SKM-1 (cell line): ENCODE measurements around the gene KCNMA1.

Experiments
- DNase-seq: peaks from one replicate; lab custom pipeline; 2025; ENCODE audit not compliant: unreplicated experiment; lab: John Stamatoyannopoulos, UW

KCNMA1 gene

DNA sequence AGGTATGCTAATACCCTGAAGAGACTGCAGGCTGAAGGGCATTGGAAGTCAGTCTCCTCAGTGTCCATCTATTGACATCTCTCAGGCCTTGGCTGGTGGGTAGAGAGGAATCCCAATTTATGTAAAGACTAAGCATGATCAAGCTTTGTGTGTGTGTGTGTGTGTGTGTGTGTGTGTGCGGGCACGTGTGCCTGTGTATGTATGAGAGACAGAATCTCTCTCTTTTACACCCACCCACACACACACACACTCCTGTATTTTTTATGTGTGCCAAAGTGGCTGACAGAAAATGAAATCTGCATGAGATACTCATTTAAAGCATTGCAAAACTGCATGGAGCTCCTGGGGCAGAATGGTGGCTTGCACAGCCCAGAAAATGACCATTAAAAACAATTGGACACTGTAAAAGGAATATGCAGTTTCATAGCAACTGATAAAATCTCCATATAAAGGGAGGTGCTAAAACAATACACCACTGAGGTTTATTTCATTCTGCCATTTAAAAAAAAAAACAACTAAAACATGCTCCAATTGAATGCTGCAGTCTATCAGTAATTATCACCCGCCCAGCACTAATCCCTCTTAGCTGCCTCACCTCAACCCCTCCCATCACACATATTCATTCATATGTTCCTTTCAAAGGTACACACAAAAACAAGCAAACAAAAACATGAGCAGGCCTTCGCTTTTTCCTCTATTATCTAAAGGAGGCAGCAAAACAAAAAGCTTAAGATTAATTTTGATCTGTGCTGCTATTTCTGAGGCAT is 385.0 kb downstream of the KCNMA1 start:
- DNase-seq: no peak

DNA sequence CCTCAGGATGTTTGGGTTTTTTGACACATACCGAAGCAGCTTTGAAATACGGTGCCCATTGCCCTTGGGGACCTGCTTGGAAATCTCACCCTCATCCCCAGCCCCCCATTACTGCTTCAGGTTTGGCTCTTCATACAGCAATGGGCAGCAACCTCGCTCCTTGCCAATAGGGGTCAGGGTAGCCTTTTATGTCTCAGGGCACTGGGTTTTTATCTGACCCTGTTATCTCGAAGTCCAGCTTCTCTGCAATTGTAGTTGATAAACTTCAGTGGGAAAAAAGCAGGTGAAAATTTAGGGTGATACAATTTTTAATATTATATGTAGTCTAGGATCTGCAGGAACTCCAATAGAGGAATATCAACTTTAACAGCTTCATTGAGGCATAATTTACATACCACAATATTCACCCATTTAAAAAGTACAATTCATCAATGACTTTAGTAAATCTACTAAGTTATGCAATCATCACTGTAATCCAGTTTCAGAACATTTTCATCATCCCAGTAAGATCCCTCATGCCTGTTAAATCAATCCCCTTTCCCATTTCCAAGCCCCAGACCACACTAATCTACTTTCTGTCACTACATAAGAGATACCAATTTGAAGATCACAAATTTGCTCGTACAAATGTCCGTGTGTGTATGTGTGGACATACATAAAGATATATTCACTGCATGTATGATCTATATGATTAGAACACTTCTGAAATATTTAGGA is 386.2 kb downstream of the KCNMA1 start:
- peak; percentile 25 for DNase-seq

DNA sequence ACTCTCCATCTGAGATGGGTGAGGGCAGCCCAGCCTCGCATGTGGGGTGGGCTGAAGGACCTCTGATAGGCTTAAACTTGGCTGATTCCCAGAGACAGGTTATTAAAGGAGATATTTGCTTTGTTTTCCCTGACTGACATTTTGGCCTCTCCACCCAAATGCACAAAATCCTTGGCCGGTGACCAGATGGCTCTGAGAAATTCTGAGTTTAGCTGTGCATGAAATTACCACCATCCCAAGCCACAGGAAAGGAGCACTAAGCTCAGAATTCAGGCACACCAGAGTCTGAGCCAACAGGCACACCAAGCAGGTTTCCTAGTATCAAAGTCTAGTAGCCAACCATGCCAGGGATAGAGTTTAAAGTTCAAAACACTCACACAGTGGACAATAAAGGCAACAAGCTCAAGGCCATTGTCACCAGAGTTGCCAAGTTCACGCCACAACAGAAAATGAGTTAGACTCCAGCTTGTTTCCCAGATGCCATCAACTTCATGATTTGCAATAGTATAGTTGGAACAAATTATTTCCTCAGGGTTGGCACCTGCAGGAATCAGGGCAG is 387.6 kb downstream of the KCNMA1 start:
- no peak for DNase-seq

DNA sequence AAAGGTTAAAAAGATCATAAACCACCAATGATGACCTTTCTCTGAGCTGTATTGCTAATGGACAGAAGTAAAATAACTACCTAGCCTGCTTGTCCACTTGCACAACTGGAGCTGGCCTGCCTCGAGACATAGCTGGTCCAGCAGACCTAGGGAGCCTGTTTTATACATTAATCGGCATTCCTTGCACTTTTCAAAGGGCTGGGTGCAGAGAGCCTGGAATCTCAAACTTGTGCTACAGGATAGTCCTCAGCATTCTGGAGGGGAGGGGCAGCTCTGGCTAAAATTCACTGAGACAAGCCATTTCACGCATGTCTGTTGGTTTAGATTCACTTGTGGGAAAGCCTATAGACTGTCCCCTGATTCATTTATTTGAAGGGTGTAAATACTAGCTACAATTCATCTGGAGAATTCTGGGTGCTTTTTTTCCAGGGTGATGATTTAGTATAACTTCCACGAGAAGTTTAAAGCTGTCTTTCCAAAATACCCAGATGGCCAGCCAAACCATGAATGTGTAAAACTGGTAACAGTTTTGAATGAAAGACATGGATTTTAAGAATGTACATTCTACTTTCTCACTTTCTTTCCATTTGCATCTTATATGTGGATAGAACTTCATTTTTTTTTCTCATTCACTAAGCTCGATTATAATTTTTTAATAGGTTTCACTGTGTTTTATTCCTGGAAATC is 389.4 kb downstream of the KCNMA1 start:
- no peak for DNase-seq

DNA sequence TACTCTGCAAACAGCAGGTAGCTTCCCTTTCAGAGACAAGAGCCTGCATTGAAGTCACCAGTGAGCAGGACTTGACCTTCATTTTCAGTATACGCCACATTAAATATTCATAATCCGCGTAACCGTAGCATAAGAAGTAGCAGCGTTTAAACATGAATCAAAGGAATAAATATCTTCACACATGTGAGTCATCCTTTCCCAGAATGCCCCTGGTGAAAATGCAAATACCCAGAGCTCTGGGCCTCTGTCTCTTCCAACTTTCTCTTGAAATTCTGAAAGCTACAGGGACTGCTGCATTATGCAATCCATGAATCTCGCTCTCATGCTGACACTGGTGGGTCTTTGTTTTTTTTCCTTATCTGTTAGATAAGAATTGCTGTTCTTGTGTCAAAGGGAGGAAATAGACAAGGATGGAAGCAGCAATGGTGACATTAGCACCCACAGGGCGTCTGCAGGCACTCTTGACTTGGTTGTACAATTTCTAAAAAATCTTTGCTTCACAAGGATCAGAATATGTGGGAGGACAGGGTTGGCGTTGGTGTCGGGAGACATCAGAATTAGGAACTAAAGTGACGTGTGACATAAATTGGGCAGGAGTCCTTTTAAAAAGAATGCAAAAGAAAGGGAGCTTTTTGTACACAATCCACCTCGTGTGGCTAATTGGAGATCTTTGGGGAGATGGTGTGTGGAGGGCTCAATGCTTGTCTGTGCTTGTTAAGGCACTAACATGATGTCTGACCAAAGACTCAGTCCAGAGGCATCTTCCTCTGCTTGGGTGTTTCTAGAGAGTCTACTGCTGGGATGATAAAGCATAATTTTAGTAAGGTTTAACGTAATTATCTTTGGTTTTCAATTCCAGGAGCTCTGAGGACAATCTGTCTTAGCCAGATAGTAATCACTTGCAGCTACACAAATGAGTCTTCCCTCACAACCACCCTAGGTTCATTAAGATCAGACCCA is 390.3 kb downstream of the KCNMA1 start:
- DNase-seq: no peak

DNA sequence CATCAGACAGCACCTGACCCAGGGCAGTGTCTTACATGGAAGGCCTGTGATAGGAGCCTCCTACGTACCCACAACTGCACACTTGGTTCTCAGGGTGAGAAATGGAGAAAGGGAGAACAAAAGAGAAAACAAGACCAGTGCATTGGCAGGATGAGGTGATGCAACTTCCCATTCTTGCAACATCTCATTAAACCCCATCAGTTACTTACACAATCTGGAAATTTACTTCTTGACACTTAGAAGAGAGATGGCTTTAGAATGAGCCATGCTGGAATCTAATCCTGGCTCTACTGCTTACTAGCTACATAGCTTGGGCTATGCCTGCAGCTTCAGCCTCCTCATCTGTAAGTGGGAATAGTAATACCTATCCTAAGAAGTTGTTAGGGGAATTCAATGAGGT is 391.7 kb downstream of the KCNMA1 start:
- peak; percentile 80 for DNase-seq

DNA sequence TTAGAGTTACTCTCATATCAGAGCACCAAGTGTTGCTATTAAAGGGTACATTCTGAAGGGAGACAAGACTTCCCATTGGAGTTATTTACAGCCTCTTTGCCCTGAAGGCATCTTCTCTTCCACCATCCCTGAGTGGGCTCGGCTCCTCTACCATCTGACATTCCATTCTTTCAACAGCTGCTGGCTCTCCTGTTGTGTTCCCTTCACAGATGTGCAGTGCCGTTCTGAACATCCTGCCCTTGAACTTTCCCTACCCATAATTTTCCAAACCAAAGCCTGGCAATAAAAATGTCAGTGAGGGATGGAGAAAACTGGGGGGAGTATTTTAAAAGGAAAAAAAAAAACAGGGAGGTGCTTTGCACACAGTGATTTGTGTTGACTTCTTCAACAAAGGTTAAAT is 392.9 kb downstream of the KCNMA1 start:
- DNase-seq: no peak

DNA sequence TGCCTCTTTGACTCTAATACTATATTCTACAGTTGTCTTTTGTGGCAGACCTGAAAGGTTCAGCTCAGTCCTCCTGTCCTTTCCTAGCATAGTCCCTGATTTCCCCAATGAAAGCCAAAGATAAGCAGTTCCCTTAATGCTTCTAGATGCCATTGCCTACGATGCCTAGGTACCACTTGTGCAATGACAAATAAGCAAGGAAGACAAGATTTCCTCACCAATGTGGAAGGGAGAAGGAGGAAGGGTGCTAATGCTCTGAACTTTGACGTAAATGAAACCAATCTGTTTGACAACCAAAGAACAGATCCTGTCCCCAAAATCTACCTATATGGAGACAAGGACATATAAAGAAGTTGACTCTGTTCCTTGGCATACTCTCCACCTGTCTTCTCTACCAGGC is 393.3 kb downstream of the KCNMA1 start:
- DNase-seq: no peak

DNA sequence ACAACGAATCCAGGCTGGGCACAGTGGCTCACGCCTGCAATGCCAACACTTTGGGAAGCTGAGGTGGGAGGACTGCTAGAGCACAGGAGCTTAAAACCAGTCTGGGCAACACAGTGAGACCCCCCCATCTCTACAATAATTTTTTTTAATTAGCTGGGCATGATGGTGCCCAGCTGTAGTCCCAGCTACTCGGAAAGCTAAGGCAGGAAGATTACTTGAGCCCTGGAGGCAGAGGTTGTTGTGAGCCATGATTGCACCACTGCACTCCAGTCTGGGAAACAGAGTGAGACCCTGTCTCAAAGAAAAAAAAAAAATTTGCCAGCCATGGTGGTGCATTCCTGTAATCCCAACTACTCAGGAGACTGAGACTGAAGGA is 396.3 kb downstream of the KCNMA1 start:
- DNase-seq: no peak

DNA sequence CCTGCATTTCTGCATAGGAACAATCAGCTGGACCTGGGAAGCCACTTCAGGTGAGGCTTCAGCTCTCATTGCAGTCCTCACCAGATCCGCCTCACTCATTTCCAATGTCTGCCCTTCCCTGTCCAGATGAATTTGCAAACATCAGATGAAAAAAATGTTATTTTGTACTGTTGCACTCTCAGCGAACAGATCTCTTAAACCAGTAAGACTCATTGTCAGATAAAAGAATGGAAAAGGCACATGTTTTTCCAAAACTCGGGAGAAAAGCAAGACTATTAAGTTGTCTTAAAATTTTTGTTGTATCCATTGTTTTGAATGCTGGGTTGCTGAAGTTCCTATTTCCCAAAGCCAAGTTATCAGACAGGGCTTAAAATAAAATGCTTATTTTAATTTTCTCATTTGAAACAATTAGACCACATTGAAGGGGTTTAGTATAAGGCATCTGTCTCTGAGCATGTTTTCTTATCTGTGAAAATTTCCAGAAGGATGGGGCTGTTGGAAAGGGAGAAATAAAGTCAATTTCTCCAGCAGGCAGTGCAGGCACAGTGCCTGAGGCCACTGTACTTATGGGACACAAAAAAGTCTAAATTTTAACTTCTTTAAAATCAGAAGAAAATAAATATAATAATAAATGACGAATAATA is 396.8 kb downstream of the KCNMA1 start:
- DNase-seq: no peak

DNA sequence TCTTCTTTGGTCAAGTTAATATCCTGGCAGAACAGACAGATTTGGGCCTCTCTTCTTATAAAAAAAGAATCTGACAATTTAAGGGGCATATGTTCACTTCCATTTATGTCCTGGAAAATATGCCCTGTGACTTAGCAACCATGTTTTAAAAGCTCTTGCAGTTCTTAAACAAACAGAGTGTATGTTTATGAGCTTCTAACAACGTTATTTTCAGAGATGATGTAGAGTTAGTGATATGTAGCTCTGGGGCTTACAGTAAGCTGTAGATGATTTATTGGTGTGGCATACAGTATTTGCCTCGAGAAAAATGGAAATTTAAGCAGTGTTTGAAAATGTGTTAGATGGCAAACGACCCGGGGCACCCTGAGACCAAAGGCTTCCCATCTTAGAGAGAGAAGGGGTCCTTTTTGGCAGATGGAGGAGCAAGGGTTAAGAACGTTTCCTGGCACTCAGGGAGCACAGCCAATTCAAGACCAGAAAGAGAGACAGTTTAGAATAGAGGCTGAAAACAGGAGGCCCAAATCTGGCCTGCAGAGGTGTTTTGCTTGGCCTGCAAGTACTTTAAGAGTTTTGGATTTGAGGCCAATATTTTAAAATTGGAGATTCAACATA is 397.5 kb downstream of the KCNMA1 start:
- no peak for DNase-seq

DNA sequence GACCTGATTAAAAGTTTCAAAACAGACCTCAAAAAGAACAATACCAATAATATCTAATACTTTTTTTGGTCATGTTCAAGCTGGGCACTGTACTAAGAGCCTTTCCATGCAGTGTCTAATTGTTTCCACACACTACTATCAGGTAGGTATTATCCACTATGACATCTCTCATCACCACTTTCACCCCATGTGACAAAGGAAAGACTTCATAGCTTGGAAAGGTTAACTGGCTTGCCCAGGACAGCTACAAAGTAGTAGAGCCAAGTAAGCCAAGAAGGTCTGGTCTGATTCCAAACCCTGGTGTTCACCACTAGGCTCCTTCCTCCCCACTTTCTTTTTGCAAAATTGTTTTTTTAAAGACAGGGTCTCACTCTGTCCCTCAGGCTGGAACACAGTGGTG is 400.5 kb downstream of the KCNMA1 start:
- no peak for DNase-seq

DNA sequence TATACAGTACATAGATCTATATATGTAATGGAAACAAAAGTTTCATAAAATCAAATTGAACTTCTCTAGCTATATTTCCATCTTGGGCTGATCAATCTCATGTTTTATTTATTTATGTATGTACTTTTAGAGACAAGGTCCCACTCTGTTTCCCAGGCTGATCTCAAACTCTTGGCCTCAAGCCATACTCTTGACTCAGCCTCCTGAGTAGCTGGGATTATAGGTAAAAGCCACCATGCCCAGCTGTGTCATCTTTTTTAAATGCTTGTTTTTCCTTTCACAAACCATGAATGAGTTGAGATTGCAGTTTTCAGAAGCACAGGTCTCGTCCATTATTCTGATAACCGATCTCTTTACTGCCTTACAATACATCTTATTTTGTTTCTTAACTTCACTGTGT is 400.9 kb downstream of the KCNMA1 start:
- no peak for DNase-seq

DNA sequence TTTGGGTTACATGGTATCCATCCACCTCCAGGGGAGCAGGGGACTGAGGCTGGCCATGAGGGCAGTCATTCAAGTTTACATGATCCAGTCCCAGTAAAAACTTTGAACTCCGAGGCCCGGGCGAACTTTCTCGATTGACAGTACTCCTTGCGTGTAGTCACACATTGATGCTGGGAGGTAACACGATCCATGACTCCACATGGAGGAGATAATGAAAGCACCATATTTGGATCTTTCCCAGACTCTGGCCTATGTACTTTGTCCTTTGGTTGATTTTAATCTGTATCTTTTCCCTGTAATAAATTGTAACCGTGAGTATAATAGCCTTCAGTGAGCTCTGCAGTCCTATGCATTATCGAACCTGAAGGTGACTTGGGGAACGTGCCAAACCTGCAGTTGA is 401.6 kb downstream of the KCNMA1 start:
- no peak for DNase-seq

DNA sequence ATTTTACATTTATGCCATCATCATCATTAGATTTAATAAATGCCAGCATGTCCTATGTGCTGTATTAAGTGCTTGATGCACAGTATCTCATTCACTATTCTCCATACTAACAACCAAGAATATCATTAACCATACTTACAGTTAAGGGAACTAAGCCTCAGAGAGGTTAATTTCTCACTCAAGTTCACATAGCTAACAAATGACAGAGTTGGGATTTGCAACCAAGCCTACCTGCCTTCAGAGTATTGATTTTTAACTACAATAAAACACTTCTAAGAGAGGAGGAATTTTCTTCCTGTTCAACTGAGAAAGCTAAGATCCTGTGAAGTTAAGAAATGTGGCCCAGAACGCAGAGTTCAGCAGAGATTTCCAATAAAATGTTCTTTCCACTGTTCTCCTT is 403.0 kb downstream of the KCNMA1 start:
- DNase-seq: no peak

DNA sequence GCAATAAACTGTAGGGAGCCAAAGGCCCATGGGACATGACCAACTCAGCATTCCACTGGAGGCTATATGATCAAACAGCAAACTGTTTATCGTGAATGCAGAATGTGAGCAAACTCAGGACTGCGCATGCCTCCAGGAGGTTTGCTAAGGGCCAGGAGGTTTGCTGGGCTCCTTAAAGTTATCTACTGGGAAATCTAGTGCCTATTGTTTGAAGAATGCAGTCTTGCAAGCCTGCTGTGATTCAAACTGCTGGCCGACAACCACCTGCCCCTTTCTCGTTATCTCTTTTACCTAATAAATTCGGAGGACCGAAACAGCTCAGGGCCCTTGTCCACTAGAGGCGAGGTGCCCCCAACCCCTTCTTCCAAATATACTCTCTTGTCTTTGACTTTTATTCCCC is 404.1 kb downstream of the KCNMA1 start:
- DNase-seq: no peak

DNA sequence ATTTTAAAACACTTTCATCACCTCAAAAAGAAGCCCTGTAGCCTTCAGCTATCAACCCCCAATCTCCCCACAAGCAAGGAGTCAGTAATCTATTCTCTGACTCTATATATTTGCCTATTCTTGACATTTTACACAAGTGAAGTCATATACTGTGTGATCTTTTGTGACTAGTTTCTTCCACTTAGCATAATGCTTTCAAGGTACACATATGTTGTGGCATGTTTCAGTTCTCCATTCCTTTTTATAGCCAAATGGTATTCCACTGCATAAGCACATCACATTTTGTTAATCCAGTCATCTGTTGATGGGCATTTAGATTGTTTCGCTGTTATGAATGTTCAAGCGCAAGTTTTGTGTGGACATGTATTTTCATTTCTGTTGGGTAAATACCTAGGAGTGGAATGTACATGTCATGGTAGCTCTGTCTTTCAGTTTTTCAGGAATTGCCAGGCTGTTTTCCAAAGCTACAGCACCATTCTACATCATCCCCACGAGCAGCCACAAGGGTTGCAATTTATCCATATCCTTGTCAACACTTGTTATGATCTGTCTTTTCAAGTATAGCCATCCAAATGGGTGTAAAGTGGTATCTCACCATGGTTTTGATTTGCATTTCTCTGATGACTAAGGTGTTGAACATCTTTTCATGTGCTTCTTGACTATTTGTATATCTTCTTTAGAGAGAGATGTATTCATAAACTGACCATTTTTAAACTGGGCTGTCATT is 405.6 kb downstream of the KCNMA1 start:
- DNase-seq: no peak

DNA sequence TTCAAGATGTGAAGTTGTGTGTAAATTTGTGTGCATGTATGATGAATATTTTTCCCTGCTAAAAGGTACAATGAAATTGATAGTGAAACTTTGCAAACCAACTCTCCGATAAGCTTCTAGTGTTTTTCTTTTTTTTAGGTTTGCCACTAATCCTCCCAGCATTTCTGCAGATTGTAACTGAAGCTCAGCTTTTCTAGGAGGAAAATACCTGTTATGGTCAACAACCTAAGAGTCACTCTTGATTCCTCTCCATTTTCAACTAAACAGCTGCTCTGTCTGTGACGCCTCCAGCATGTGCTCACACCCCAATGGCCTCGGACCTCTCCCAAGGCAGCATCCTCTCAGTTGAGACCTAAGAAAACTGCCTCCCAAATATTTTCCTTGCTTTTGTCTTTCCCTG is 406.2 kb downstream of the KCNMA1 start:
- DNase-seq: no peak

DNA sequence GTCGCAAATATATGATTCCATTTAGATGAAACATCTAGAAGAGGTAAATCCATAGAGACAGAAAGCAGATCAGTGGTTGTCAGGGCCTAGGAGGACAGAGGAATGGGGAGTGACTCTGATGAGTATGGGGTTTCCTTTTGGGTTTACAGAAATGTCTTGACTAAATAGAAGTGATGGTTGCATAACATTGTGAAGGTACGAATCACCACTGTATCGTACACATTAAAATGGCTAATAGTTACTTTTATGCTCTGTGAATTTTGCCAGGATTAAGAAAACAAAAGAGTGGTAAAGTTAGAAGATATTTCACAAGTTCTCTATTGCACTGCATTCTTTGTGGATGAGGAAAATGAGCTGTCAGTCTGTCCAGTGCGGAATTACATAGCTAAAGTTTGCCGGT is 407.4 kb downstream of the KCNMA1 start:
- DNase-seq: no peak
